Kidney (tissue), 14 donors: ENCODE data around the gene TENT4A. TPM values are rescaled to one million over a fixed set of nuclear protein-coding genes. Genes with fewer than 3 reads are reported as not detected.

ENCODE experiments used
- DNase-seq, 5 donors: peaks; one replicate each; pipeline ENCODE4 v3.0.0-alpha.2; 2013 to 2020
- FAIRE-seq: peaks from 2 replicates; lab custom pipeline; 2012; peaks lifted over from hg19 to GRCh38; lab: Jason Lieb, UNC
- H3K27ac ChIP-seq, 2 donors: one replicate each; pipeline ENCODE4 v1.7.0; 2013; ENCODE audit warnings: low read depth in 2 of 2, low read length in 2 of 2, inconsistent platforms in 1 of 2
- H3K27me3 ChIP-seq: one replicate; pipeline ENCODE4 v1.7.1; 2013; ENCODE audit warnings: low read length, inconsistent platforms; ENCODE audit not compliant: control insufficient read depth, insufficient read depth
- H3K36me3 ChIP-seq, 3 donors: one replicate each; pipeline versions ENCODE4 v1.7.0 to v1.7.1; 2013; ENCODE audit warnings: low read length in 3 of 3, control low read depth in 1 of 3, inconsistent platforms in 1 of 3; ENCODE audit not compliant: insufficient read depth in 3 of 3, control insufficient read depth in 2 of 3
- H3K4me1 ChIP-seq, 3 donors: one replicate each; pipeline versions ENCODE4 v1.7.0 to v1.7.1; 2013; ENCODE audit warnings: low read length in 3 of 3, inconsistent platforms in 1 of 3, low read depth in 1 of 3; ENCODE audit not compliant: control insufficient read depth in 2 of 3, insufficient read depth in 2 of 3
- H3K4me3 ChIP-seq, 3 donors: one replicate each; pipeline versions ENCODE4 v1.7.0 to v1.8.1; 2013; ENCODE audit warnings: low read length in 3 of 3, control low read depth in 1 of 3, inconsistent platforms in 1 of 3
- H3K9ac ChIP-seq, 3 donors: one replicate each; pipeline versions ENCODE4 v1.7.0 to v1.7.1; 2013; ENCODE audit warnings: low read length in 3 of 3, control low read depth in 1 of 3, inconsistent platforms in 1 of 3
- H3K9me3 ChIP-seq, 3 donors: one replicate each; pipeline versions ENCODE4 v1.7.0 to v1.7.1; 2013; ENCODE audit warnings: low read length in 3 of 3, control low read depth in 1 of 3, inconsistent platforms in 1 of 3; ENCODE audit not compliant: control insufficient read depth in 2 of 3, insufficient read depth in 1 of 3
- CTCF ChIP-seq: IDR thresholded peaks from 3 replicates; pipeline ENCODE4 v1.5.1; 2012; ENCODE audit warnings: mild to moderate bottlenecking, moderate library complexity, borderline replicate concordance; ENCODE audit not compliant: insufficient read depth; ENCODE audit errors: extremely low read depth
- intact Hi-C: fragments of 100-400 bp; cut with DNase I; formaldehyde crosslinking; loops from one replicate; pipeline ENCODE4 v1.11.1; 2022
- polyA plus RNA-seq: library from polyadenylated mRNA; stranded (reverse); fragments of 350-450 nt; fragmentation: Illumina TruSeq; extraction: RNeasy Lipid Tissue Mini Kit (QIAGEN cat#74804); gene quantifications from one replicate; pipeline ENCODE4 v1.2.3, GENCODE V29; 2014; ENCODE audit warnings: low read depth, low replicate concordance; ENCODE audit not compliant: insufficient read depth
- total RNA-seq: library from RNA; stranded (reverse); fragmentation: NEBNext Ultra II Directional; extraction: Animal tissue kit (Norgen Biotek cat#: 25700); gene quantifications from one replicate; pipeline ENCODE4 v1.2.1, GENCODE V29; 2021
- donor health status: control.
- donor health status: control.
- donor health status: control.
- donor health status: control.
- donor health status: control.
- donor health status: DM: yes; HTN: yes; CAD: no.
- donor health status: Normal renal cell carcinoma (clear cell type).

Gene TENT4A
- total and polyA plus RNA-seq, 2 donors from 2014 or later: 4.8 to 22.8 TPM

GRCh38 chr5:6765612-6766525 is 52.6 kb downstream of the TENT4A start:
- intact Hi-C loops: no loop called here
- Histone ChIP-seq H3K27ac (no peak overlapping the region), H3K9me3 (no peaks in the 10 kb centered on the region), H3K27me3 (no peaks in the 10 kb centered on the region), H3K4me3 (peak overlapping the region in 1 of 3 donors; percentile 2), H3K36me3 (no peaks in the 10 kb centered on the region), H3K9ac (no peak overlapping the region), H3K4me1 (peaks cover 0 to 13% (median 6%) of the 10 kb centered on the region in 3 donors)
- DNase-seq (peak; percentile 69 to 90 (median 75)), FAIRE-seq (no peak)
- TF ChIP-seq CTCF: peak; percentile 84

- H3K36me3 ChIP-seq: no peaks in the 10 kb centered on the region
- H3K27ac ChIP-seq: peak overlapping the region; percentile 4 to 5
- H3K27me3 ChIP-seq: no peaks in the 10 kb centered on the region
- H3K9ac ChIP-seq: no peak overlapping the region
- intact Hi-C loops: no loop called here
- no peaks in the 10 kb centered on the region for H3K9me3 ChIP-seq
- TF ChIP-seq CTCF: no peak
- H3K4me1 ChIP-seq: peaks cover 0 to 13% (median 6%) of the 10 kb centered on the region in 3 donors
- H3K4me3 ChIP-seq: peak overlapping the region in 1 of 3 donors; percentile 2
- FAIRE-seq (no peak), DNase-seq (peak; percentile 16 to 97 (median 44))
Measured at GRCh38 chr5:6766604-6767093, 53.4 kb downstream of the TENT4A start.

GRCh38 chr5:6767481-6768063 is 54.3 kb downstream of the TENT4A start:
- H3K4me1 ChIP-seq: peaks cover 0 to 13% (median 6%) of the 10 kb centered on the region in 3 donors
- H3K4me3 ChIP-seq: no peak overlapping the region
- no peak overlapping the region for H3K27ac ChIP-seq
- intact Hi-C loops: no loop called here
- TF ChIP-seq CTCF: no peak
- no peaks in the 10 kb centered on the region for H3K27me3 ChIP-seq
- no peaks in the 10 kb centered on the region for H3K9me3 ChIP-seq
- no peak for FAIRE-seq
- H3K9ac ChIP-seq: no peak overlapping the region
- DNase-seq: no peak
- H3K36me3 ChIP-seq: no peaks in the 10 kb centered on the region
